NK-92 treated with Interleukin-12 subunit alpha and Interleukin-12 subunit beta, amount 100 ng/mL, for 24 hours (cell line): ENCODE data around the gene FRMPD4.

Experiments used
- DNase-seq: peaks from one replicate; lab custom pipeline; 2025; lab: John Stamatoyannopoulos, UW

Gene FRMPD4

DNA sequence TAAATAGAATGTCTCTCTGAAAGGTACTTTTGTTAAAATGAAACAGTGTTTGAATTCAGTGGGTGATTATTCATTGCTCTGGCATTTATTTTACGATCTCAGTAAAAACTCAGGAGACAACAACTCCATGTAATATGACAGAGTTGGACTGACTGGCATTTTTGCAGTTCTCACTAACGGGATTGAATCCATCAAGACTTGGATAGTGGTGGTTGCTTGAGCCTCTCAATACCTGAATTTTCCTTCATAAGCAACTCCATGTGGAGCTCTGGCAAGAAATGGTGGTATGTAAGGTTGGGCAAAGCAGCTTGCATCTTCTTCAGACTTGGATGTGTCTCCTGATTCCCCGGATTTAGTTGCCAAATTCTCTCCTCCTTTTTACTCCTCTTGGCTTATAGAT, 72.7 kb downstream of the FRMPD4 start:
- no peak for DNase-seq

DNA sequence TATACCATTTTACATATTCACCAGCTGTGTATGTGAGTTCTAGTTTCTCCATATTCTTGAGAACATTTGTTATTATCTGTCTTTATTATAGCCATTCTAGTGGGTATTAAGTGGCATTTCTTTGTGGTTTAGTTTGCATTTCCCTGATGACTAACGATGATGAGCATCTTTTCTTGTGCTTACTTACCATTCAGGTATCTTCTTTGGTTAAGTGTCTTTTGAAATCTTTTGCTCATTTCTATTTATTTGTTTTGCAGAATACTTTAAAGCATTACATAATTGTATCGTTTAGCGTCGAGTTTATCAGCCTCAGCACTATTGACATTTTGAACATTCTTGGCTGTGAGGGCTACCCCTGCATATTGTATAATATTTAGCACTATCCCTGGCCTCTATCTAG, 85.4 kb downstream of the FRMPD4 start:
- DNase-seq = no peak

- DNase-seq = no peak
Measured at GRCh38 chrX:12225107-12225506, 86.8 kb downstream of the FRMPD4 start.

DNA sequence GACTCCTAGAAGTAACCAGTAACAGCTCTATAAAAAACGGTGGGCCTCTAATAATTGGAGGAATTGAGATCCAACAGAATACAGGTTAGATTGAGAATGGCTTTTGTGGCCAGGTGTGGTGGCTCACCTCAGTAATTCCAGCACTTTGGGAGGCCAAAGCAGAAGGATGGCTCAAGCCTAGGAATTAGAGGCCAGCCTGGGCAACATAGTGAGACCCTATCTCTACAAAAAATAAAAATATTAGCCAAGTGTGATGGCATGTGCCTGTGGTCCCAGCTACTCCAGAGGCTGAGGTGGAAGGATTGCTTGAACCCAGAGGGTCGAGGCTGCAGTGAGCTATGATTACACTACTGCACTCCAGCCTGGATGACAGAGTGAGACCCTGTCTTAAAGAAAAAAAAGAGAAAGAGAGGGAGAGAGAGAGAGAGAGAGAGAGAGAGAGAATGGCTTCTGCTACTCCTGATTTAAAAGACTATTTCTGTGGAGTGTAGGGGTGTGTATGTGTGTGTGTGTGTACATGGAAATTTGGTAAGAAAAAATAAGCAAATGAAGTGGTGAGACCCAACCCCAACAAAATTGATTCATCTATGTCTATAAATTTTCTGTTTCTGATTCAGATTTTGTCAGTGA, 89.3 kb downstream of the FRMPD4 start:
- DNase-seq = no peak

DNA sequence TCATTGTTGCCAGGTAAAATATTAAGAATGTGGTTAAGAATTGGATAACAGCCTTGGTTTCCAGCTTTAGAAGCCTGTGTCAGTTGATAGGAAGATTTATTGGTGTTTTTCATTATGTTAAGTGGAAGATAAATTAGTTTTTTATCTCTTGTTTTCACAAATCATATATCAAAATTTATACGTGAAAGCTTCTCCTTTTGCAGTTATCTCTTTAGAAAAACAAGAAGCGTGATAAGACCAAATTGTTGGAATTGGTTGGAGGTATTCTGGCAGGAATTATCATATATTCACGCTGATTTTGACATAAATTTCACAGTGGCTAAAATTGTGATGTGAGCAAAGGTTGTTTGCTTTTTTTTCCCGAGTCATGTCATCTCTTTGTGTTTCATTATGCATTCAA, 90.6 kb downstream of the FRMPD4 start:
- no peak for DNase-seq

DNA sequence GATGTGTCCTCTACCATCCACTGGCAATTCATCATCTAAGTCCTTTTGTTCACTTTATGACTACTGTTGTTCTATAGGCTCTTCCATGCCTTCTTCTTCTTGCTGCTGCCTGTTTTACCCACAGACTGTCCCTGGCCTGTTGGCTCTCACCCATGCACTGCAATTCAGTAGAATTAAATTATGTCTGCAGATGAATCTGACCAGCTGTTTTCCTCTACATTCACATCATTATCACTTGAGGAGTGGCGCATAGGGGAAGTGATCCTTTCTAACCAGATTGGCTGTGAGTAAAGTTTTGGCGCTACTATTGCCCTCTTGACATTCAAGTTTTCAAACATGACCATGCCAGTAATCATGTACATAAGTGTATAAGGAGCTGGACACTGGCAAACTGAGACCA, 91.7 kb downstream of the FRMPD4 start:
- no peak for DNase-seq

DNA sequence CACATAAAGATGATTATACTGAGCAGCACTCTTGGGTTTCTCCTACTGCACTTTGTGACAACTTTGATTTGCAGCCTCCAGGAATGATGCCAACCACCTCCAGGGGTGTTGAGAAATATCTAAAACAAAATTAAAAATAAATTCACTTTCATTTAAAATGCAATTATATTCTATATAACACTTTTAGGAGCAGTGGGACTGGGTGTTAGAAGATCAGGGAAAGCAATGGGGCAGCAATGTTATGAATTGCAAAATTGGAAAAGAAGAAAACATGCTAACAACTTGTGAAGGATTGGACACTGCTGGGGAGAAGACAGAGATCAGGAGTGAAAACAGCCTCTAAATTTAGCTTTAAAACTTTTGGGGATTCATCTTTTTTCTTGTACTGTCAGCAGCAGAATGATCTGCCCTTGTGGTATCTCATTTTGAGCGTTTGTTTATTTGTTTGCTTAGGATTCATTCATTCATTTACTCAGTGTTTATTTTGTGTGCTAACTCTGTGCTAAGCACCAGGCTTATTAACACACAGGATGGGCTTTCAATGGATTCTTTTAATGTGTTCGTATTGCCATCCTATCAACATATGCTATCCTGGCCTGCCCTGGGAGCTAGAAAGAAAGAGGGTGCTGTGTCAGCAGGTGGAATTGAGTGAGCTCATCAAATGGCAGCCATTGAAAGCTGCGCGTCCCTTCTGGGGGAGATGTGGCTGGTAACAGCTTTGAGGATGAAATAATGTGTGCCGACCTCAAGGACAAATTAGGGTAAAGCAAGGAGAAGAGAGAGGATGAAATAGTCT, 96.5 kb downstream of the FRMPD4 start:
- no peak for DNase-seq

DNA sequence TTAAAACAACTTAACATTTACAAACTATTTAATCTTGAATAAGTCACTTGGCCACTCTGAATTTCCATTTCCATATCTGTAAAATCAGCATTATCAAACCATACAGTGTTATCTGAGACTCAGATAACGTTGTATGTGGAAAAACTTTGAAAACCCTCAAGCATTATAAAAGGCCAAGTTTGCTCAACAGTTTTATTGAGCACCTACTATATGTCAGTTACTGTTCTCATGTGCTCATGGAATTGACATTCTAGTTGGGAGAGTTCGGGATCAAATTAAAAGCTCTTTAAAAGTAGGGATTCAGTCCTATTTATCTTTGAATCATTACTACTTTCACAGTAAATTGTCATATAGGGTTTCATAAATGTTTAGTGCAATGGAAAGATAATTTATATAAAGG, 97.9 kb downstream of the FRMPD4 start:
- no peak for DNase-seq

DNA sequence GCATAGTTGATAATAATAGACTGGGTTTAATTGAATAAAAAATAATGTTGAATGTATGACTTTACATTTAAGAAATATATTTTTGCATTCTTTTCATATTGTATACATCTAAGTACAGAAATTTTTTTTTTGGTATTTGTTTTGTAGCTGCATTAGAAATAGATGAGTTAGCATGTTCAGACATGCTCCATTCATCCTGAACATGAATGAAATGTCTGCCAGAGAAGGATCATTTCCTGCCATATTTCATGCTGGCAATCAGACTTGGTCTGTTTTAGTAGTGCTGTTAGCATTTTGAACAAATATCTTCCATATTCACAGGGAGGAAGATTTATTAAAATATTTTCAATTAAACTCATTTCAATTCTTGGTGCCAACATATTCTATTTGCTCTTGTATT, 98.9 kb downstream of the FRMPD4 start:
- DNase-seq = no peak

DNA sequence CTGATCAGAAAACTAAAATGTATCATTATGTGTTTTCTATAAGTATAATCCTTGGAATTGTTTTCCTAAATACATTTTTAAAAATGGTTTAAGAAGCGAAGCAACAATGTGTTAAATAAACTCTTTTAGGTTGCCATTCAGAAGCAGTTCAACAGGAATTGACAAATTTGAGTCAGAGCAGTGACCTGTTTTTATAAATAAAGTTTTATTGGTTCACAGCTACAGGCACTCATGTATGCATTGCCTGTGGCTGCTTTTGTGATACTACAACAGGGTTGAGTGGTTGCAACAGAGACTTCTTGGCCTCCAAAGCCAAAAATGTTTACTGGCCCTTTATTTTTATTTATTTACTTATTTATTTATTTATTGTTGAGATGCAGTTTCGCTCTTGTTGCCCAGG, 99.5 kb downstream of the FRMPD4 start:
- DNase-seq = no peak

- no peak for DNase-seq
Measured at GRCh38 chrX:12239356-12240082, 101.2 kb downstream of the FRMPD4 start.

GRCh38 chrX:12240491-12240890, 102.2 kb downstream of the FRMPD4 start:
- DNase-seq = no peak

DNA sequence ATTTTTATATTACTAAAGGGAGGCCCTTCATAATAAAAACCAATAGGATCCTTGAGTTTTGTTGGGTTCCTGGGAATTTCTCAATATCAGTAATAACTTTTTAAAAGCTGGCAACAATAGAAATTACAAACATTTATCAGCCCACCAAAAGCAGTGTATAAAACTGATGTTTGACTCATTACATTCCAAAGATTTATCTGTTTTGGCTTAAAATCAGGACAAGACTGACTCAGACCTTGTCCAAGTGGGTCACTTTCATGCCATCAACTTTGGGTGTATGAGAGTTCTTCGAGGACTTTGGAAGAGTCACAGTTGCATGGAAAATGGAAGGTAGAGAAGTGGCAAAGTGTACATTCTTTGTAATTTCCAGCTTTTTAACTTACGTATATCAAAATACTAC, 102.8 kb downstream of the FRMPD4 start:
- no peak for DNase-seq

- DNase-seq = no peak
Measured at GRCh38 chrX:12245650-12246645, 107.7 kb downstream of the FRMPD4 start.

DNA sequence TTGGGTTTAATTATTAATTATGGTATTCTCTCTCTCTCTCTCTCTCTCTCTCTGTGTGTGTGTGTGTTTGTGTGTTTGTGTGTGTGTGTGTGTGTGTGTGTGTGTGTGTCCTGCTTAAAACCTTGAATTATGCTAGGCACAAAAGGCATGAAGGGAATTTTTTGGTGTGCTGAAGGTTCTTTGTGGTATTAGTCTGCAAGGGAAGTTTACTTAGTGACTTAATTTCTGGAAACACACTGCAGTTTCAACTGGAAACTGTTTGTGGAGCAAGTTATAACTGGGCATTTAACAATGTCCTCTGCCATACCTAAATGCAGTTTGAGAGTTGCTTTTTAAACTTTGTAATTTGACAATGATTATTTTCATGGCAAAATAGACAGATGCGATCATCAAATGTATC, 111.7 kb downstream of the FRMPD4 start:
- DNase-seq = no peak

DNA sequence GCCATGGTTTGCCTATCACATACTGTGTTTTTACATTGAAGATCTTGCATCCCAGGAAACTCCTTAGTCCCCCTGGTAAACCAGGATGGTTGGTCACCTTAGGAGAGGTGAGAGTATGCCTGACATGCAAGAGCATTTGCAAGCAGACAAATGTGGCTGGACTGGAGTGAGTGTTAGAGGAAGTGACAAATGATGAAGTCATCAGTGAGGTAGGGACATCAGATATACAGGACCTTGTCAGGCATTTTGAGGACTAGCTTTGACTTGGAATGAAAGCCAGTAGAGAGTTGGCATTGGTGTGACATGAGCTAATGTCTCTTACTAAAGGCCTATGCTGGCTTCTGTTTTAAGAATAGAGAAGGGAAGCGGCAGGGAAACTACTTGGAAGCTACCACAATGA, 124.9 kb downstream of the FRMPD4 start:
- no peak for DNase-seq

GRCh38 chrX:12269484-12269883, 131.2 kb downstream of the FRMPD4 start:
- no peak for DNase-seq

DNA sequence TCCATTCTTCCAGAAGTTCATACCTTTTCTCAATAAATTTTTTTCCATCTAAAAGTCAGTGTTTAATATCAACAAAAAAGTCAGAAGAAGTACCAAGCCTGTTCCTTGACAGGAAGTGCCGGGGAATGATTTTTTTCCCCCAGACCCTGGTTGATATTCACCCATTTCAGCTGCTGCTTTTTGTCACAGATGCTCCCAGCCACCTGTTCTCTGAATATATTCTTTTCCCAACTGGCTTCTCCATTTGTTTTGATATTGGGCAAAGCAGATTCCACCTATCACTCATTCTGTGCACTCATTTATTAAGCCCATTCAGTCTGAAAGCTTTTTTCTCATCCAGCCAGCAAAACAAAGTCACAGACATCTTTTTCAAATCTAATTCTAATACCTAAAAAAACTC, 139.9 kb downstream of the FRMPD4 start:
- DNase-seq = no peak

GRCh38 chrX:12282991-12283390, 144.7 kb downstream of the FRMPD4 start:
- no peak for DNase-seq

GRCh38 chrX:12292996-12293765, 154.9 kb downstream of the FRMPD4 start:
- no peak for DNase-seq

- DNase-seq = no peak
Measured at GRCh38 chrX:12297353-12297752, 159.1 kb downstream of the FRMPD4 start.
